PFSK-1 (cell line): ENCODE data around the gene NOL4L.

Experiments used
- FOXP2 ChIP-seq: optimal IDR thresholded peaks from 2 replicates; pipeline ENCODE3; 2011; ENCODE audit warnings: borderline replicate concordance, control low read depth, inconsistent platforms; ENCODE audit not compliant: insufficient read depth; ENCODE audit errors: extremely low read length, extremely low read depth
- POLR2AphosphoS5 ChIP-seq: IDR thresholded peaks from 2 replicates; pipeline ENCODE4 v1.6.1; 2012; ENCODE audit warnings: low read depth, mild to moderate bottlenecking, control low read depth, low read length, moderate library complexity
- REST ChIP-seq, 2 experiments: IDR thresholded peaks; 2 replicates each; pipeline versions ENCODE4 v1.6.1 to v1.8.0; 2011 to 2012; ENCODE audit warnings: low read depth in 2 of 2, low read length in 2 of 2, control low read depth in 1 of 2, inconsistent platforms in 1 of 2, mild to moderate bottlenecking in 1 of 2, moderate library complexity in 1 of 2; ENCODE audit not compliant: insufficient read depth in 1 of 2
- SIN3A ChIP-seq: IDR thresholded peaks from 2 replicates; pipeline ENCODE4 v1.6.1; 2012; ENCODE audit warnings: mild to moderate bottlenecking, low read length, moderate library complexity, borderline replicate concordance; ENCODE audit not compliant: insufficient read depth
- TAF1 ChIP-seq: IDR thresholded peaks from 2 replicates; pipeline ENCODE4 v1.6.1; 2012; ENCODE audit warnings: low read length, control low read depth, borderline replicate concordance; ENCODE audit not compliant: insufficient read depth

GRCh38 chr20:32468313-32468640, 116.9 kb downstream of the NOL4L start:
- TF ChIP-seq SIN3A (no peak), REST (IDR thresholded peaks at IDR 0.05; ENCODE audit: insufficient read depth in 1 of 2, low read depth in 2 of 2, low read length in 2 of 2) (no peak), POLR2AphosphoS5 (no peak), TAF1 (no peak), FOXP2 (no peak)
